SK-N-SH (cell line): Measurements from ENCODE around the gene LINGO3. TPM values are rescaled to one million over a fixed set of nuclear protein-coding genes. Genes with fewer than 3 reads are reported as not detected.
A peak's percentile ranks its signal among the peaks of the same experiment; 100 is the strongest.

ENCODE experiments used
- CTCF ChIA-PET: fragments of 300-600, 350-600 bp; formaldehyde crosslinking; extraction: SDS; loops from one replicate; lab custom pipeline; 2021; lab: Yijun Ruan, JAX
- POLR2A ChIA-PET: fragments of 350-600 bp; sonication (Branson Sonifier 250); formaldehyde crosslinking; extraction: SDS; loops from one replicate; lab custom pipeline; 2020; ENCODE audit warnings: antibody characterized with exemption, inconsistent platforms; lab: Yijun Ruan, JAX
- DNase-seq: peaks from one replicate; pipeline ENCODE4 v3.0.0; 2012
- H2AFZ ChIP-seq: fragments of 200-600 bp; sonication (generic); 2 replicates; pipeline ENCODE4 v1.8.1; 2016; ENCODE audit warnings: antibody characterized with exemption, mild to moderate bottlenecking, low read depth
- H3F3A ChIP-seq: fragments of 200-600 bp; sonication (generic); replicated peaks from 2 replicates; pipeline ENCODE3; 2016; ENCODE audit warnings: antibody characterized with exemption, mild to moderate bottlenecking; ENCODE audit not compliant: insufficient read depth
- H3K27ac ChIP-seq, 2 experiments: fragments of 200-500 bp in 1 of 2; fragments of 200-600 bp in 1 of 2; sonication (Bioruptor generic) in 1 of 2; sonication (generic), shearing (Covaris generic) in 1 of 2; 2 replicates each; pipeline versions ENCODE4 v1.5.1 to v1.6.1; 2014 to 2016; ENCODE audit warnings: low read depth in 2 of 2, inconsistent platforms in 1 of 2, low read length in 1 of 2, mild to moderate bottlenecking in 1 of 2, mixed read lengths in 1 of 2
- H3K27me3 ChIP-seq: fragments of 200-600 bp; sonication (generic), shearing (Covaris generic); 2 replicates; pipeline ENCODE4 v1.6.1; 2016; ENCODE audit warnings: mixed run types; ENCODE audit not compliant: insufficient read depth
- H3K36me3 ChIP-seq, 2 experiments: fragments of 200-500 bp in 1 of 2; fragments of 200-600 bp in 1 of 2; sonication (Bioruptor generic) in 1 of 2; sonication (generic) in 1 of 2; replicated peaks in 1 of 2; 2 replicates each; pipeline versions ENCODE3 to v1.5.1; 2014 to 2016; ENCODE audit warnings: low read length in 1 of 2, mild to moderate bottlenecking in 1 of 2; ENCODE audit not compliant: insufficient read depth in 2 of 2, control insufficient read depth in 1 of 2
- H3K4me1 ChIP-seq, 2 experiments: fragments of 200-500 bp in 1 of 2; fragments of 200-600 bp in 1 of 2; sonication (Bioruptor generic) in 1 of 2; sonication (generic), shearing (Covaris generic) in 1 of 2; 2 replicates each; pipeline versions ENCODE4 v1.5.1 to v1.6.1; 2014 to 2016; ENCODE audit warnings: low read depth in 1 of 2, low read length in 1 of 2, mixed run types in 1 of 2; ENCODE audit not compliant: insufficient read depth in 2 of 2, control insufficient read depth in 1 of 2
- H3K4me2 ChIP-seq: fragments of 200-600 bp; sonication (generic), shearing (Covaris generic); 2 replicates; pipeline ENCODE4 v1.6.1; 2017; ENCODE audit warnings: mixed run types
- H3K4me3 ChIP-seq, 2 experiments: fragments of 200-500 bp in 1 of 2; fragments of 200-600 bp in 1 of 2; sonication (Bioruptor generic) in 1 of 2; sonication (generic), shearing (Covaris generic) in 1 of 2; 2 replicates each; pipeline versions ENCODE4 v1.5.1 to v1.8.1; 2014 to 2016; ENCODE audit warnings: low read depth in 2 of 2, inconsistent platforms in 1 of 2, low read length in 1 of 2, mild to moderate bottlenecking in 1 of 2, mixed read lengths in 1 of 2, moderate library complexity in 1 of 2
- H3K79me2 ChIP-seq: fragments of 200-600 bp; sonication (generic); 2 replicates; pipeline ENCODE4 v1.8.1; 2017; ENCODE audit warnings: mild to moderate bottlenecking; ENCODE audit not compliant: insufficient read depth
- H3K9ac ChIP-seq: fragments of 200-600 bp; sonication (generic); 2 replicates; pipeline ENCODE4 v1.6.1; 2017; ENCODE audit warnings: mixed run types
- H3K9me2 ChIP-seq: fragments of 200-600 bp; sonication (generic); 2 replicates; pipeline ENCODE4 v1.6.1; 2017; ENCODE audit warnings: mixed run types
- H3K9me3 ChIP-seq: fragments of 200-600 bp; sonication (generic); 2 replicates; pipeline ENCODE4 v1.6.1; 2017; ENCODE audit warnings: mixed run types, mild to moderate bottlenecking, moderate library complexity
- H4K20me1 ChIP-seq: fragments of 200-600 bp; sonication (generic); 2 replicates; pipeline ENCODE4 v1.6.1; 2017; ENCODE audit warnings: mild to moderate bottlenecking, mixed run types; ENCODE audit not compliant: insufficient read depth
- EP300 ChIP-seq, 2 experiments: IDR thresholded peaks; 2 replicates each; pipeline versions ENCODE4 v1.4.0 to v1.6.1; 2012; ENCODE audit warnings: borderline replicate concordance in 1 of 2, low read depth in 1 of 2, low read length in 1 of 2
- FOSL2 ChIP-seq: IDR thresholded peaks from 2 replicates; pipeline ENCODE4 v1.4.0; 2012; ENCODE audit warnings: low read depth, mild to moderate bottlenecking, moderate library complexity, borderline replicate concordance
- FOXJ3 ChIP-seq: sonication (generic); formaldehyde crosslinking; IDR thresholded peaks from 2 replicates; pipeline ENCODE4 v1.5.1; 2020; ENCODE audit warnings: mild to moderate bottlenecking, missing genetic modification reagents
- GATA2 ChIP-seq: sonication (generic); formaldehyde crosslinking; IDR thresholded peaks from 2 replicates; pipeline ENCODE4 v1.5.0; 2020; ENCODE audit warnings: mild to moderate bottlenecking, missing genetic modification reagents
- IRF3 ChIP-seq: fragments of 150-350 bp; IDR thresholded peaks from 2 replicates; pipeline ENCODE4 v1.6.1; 2016; ENCODE audit warnings: mild to moderate bottlenecking, low read depth, low read length
- JUND ChIP-seq: IDR thresholded peaks from 2 replicates; pipeline ENCODE4 v1.4.0; 2012
- MEF2A ChIP-seq: IDR thresholded peaks from 2 replicates; pipeline ENCODE4 v1.4.0; 2012; ENCODE audit warnings: low read depth, borderline replicate concordance
- NRF1 ChIP-seq: IDR thresholded peaks from 2 replicates; pipeline ENCODE4 v1.6.1; 2012; ENCODE audit warnings: low read depth, mild to moderate bottlenecking, low read length
- POLR2AphosphoS5 ChIP-seq: IDR thresholded peaks from 2 replicates; pipeline ENCODE4 v1.6.1; 2012; ENCODE audit warnings: low read depth, low read length
- REST ChIP-seq: IDR thresholded peaks from 2 replicates; pipeline ENCODE4 v1.6.1; 2012; ENCODE audit warnings: mild to moderate bottlenecking, low read depth, low read length, moderate library complexity
- RXRA ChIP-seq: IDR thresholded peaks from 2 replicates; pipeline ENCODE4 v1.4.0; 2012; ENCODE audit warnings: low read depth, mild to moderate bottlenecking, borderline replicate concordance
- SMC3 ChIP-seq: IDR thresholded peaks from 2 replicates; pipeline ENCODE4 v1.6.1; 2012; ENCODE audit warnings: low read depth, low read length, improper control_type of control experiment
- TEAD4 ChIP-seq: IDR thresholded peaks from 2 replicates; pipeline ENCODE4 v1.4.0; 2012; ENCODE audit warnings: mild to moderate bottlenecking, borderline replicate concordance; ENCODE audit not compliant: insufficient read depth
- WGBS: methylation state at CpG from one replicate; pipeline ENCODE4 v1.1.6; 2017; ENCODE audit warnings: low lambda C conversion rate; 5-methylcytosine and 5-hydroxymethylcytosine counted together
- polyA plus RNA-seq, 3 experiments: library from polyadenylated mRNA; depleted of rRNA; stranded (reverse); fragments of >200 nt; gene quantifications; 2 replicates each; pipeline ENCODE4 v1.2.3, GENCODE V29; 2012

LINGO3 gene
- polyA plus RNA-seq, 1 of the 3 experiments (the other 2 are of a cell fraction): not detected

DNA sequence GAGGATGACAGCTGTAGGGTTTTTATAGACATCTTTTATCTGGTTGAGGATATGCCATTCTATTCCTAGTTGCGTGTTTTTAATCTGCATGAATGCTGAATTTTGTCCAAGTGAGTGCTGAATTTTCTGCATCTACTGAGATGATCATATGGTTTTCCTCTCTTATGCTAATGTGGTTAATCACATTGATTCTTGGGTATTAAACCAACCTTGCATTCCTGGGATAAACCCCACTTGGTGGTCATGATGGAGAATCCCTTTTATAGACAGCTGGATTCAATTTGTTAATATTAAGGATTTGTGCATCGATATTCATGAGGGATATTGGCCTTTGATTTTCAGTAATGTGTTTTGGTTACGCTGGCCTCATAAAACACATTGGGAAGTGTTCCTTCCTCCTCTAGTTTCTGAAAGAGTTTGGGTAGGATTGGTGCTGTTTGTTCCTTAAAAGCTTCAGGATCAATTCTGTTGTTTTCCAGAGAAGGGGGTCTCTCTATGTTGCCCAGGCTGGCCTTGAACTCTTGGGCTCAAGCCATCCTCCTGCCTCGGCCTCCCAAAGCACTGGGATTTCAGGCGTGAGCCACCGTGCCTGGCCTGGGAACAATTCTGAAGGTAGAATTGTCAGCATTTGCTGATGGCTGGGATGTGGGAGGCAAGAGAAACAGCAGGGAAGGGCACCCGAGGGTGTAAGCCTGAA lies 7.3 kb upstream of the LINGO3 start:
- H3K36me3 ChIP-seq: no peaks in the 10 kb centered on the region
- TF ChIP-seq NRF1: no peak
- TF ChIP-seq EP300 (IDR thresholded peaks at IDR 0.05; ENCODE audit: borderline replicate concordance in 1 of 2, low read depth in 1 of 2, low read length in 1 of 2): no peak
- TF ChIP-seq TEAD4: no peak
- TF ChIP-seq RXRA: no peak
- TF ChIP-seq MEF2A: no peak
- no peak for TF ChIP-seq REST
- TF ChIP-seq IRF3: no peak
- no peak for TF ChIP-seq GATA2 (CRISPR knock-in tag)
- TF ChIP-seq JUND: no peak
- TF ChIP-seq SMC3: no peak
- no peak for TF ChIP-seq POLR2AphosphoS5
- TF ChIP-seq FOSL2: no peak
- no peak for TF ChIP-seq FOXJ3
- H3K4me3 ChIP-seq: no peak overlapping the region; a peak in 1 of 4 replicates
- H3K4me2 ChIP-seq: no peak overlapping the region
- H3K9me2 ChIP-seq: no peaks in the 10 kb centered on the region
- ChIA-PET POLR2A (interaction anchor here (0.6 to 1.4 kb wide), 8 partner anchors 9 to 1331 kb away, joined by 3 to 5 read pairs (median 3); no protein-coding TSS in a partner anchor), CTCF (interaction anchor here (0.6 to 13.0 kb wide), 55 partner anchors 9 to 478 kb away, joined by 3 to 284 read pairs (median 7); partner anchors contain the start of genes AMH, AP3D1, JSRP1 and LINGO3)
- WGBS: 76% methylated on average over 7 of the region's 7 CpGs
- H3F3A ChIP-seq: peaks cover 7% of the 10 kb centered on the region
- no peaks in the 10 kb centered on the region for H3K27me3 ChIP-seq
- no peak for DNase-seq
- peaks cover 0 to 2% of the 10 kb centered on the region in 2 experiments; a peak in 1 of 4 replicates for H3K4me1 ChIP-seq
- no peaks in the 10 kb centered on the region for H3K9me3 ChIP-seq
- H4K20me1 ChIP-seq: no peaks in the 10 kb centered on the region
- no peak overlapping the region for H3K9ac ChIP-seq
- peak overlapping the region; percentile 35; the same call in 1 of the 2 replicates for H2AFZ ChIP-seq
- H3K79me2 ChIP-seq: no peaks in the 10 kb centered on the region
- no peak overlapping the region; a peak in 1 of 4 replicates for H3K27ac ChIP-seq
